GM18505 (cell line): ENCODE measurements around the gene MCM3.
A peak's percentile ranks its signal among the peaks of the same experiment; 100 is the strongest.

Source experiments
- ATAC-seq: cut with Tn5 transposase; IDR thresholded peaks from one replicate; pipeline ENCODE4 v1.9.1; 2021; ENCODE audit not compliant: unreplicated experiment
- POLR2A ChIP-seq: IDR thresholded peaks from 4 replicates; pipeline ENCODE4 v1.6.1; 2011; ENCODE audit warnings: borderline replicate concordance; ENCODE audit not compliant: insufficient read depth, insufficient read length; ENCODE audit errors: extremely low read depth

The MCM3 gene

GRCh38 chr6:52255434-52255833 is 29.1 kb downstream of the MCM3 start:
- ATAC-seq = no peak
- no peak for TF ChIP-seq POLR2A

GRCh38 chr6:52254731-52255378 is 29.7 kb downstream of the MCM3 start:
- ATAC-seq = no peak
- no peak for TF ChIP-seq POLR2A

GRCh38 chr6:52253494-52253893 is 31.0 kb downstream of the MCM3 start:
- no peak for TF ChIP-seq POLR2A
- no peak for ATAC-seq

- no peak for TF ChIP-seq POLR2A
Measured at GRCh38 chr6:52251113-52251512, 33.4 kb downstream of the MCM3 start.

GRCh38 chr6:52249078-52249477 is 35.5 kb downstream of the MCM3 start:
- TF ChIP-seq POLR2A = no peak
- ATAC-seq = no peak

More at GRCh38 chr6:52251113-52251512, 33.4 kb downstream of the MCM3 start:
- ATAC-seq = no peak

GRCh38 chr6:52245425-52245824 is 39.1 kb downstream of the MCM3 start:
- no peak for TF ChIP-seq POLR2A
- no peak for ATAC-seq

- TF ChIP-seq POLR2A = no peak
- ATAC-seq = no peak
Measured at GRCh38 chr6:52244400-52244799, 40.1 kb downstream of the MCM3 start, which contains the start of gene IL17F. Gene IL17F, minus strand, starts transcription at chr6:52244500. Its CDS starts 71 bp downstream, at chr6:52244429.

- TF ChIP-seq POLR2A = no peak
- ATAC-seq = no peak
Measured at GRCh38 chr6:52243282-52243893, 41.2 kb downstream of the MCM3 start.

- no peak for ATAC-seq
- TF ChIP-seq POLR2A = no peak
Measured at GRCh38 chr6:52241819-52242218, 42.7 kb downstream of the MCM3 start.

- TF ChIP-seq POLR2A = no peak
- ATAC-seq = peak; percentile 69
Measured at GRCh38 chr6:52233975-52234823, 50.3 kb downstream of the MCM3 start.

GRCh38 chr6:52233005-52233404 is 51.5 kb downstream of the MCM3 start:
- ATAC-seq = no peak
- no peak for TF ChIP-seq POLR2A

GRCh38 chr6:52231406-52232127 is 53.0 kb downstream of the MCM3 start:
- TF ChIP-seq POLR2A = no peak
- no peak for ATAC-seq

- no peak for TF ChIP-seq POLR2A
- no peak for ATAC-seq
Measured at GRCh38 chr6:52230685-52231084, 53.9 kb downstream of the MCM3 start.

GRCh38 chr6:52227495-52227894 is 57.0 kb downstream of the MCM3 start:
- no peak for TF ChIP-seq POLR2A
- peak; percentile 100 for ATAC-seq

- TF ChIP-seq POLR2A = no peak
- ATAC-seq = peak; percentile 67
Measured at GRCh38 chr6:52221302-52221701, 63.2 kb downstream of the MCM3 start.
